PC-3 (cell line): ENCODE data around the gene CACNA1C. TPM values are rescaled to one million over a fixed set of nuclear protein-coding genes. Genes with fewer than 3 reads are reported as not detected.

Source experiments
- ATAC-seq: fragments of 200-7000 bp; cut with Tn5 transposase; 2 replicates; pipeline ENCODE4 v1.9.1; 2020; ENCODE audit warnings: mild to moderate bottlenecking, moderate library complexity
- BruUV-seq: library from RNA; stranded (reverse); fragments of 400-500 nt; replicated peaks from 2 replicates; lab custom pipeline; 2021; lab: Mats Ljungman, UMichigan
- CTCF ChIA-PET: fragments of 300-600 bp; sonication (Branson Sonifier 250); formaldehyde crosslinking; loops from one replicate; lab custom pipeline; 2022; ENCODE audit warnings: antibody characterized with exemption; lab: Charles Lee
- POLR2A ChIA-PET: fragments of 300-600 bp; sonication (Branson Sonifier 250); formaldehyde crosslinking; loops from one replicate; lab custom pipeline; 2022; ENCODE audit warnings: antibody characterized with exemption; ENCODE audit not compliant: unreplicated experiment; lab: Charles Lee
- DNase-seq: peaks from one replicate; pipeline ENCODE4 v3.0.0-alpha.2; 2015
- H2AFZ ChIP-seq: fragments of 300-600 bp; sonication (generic); 2 replicates; pipeline ENCODE4 v1.6.0; 2016; ENCODE audit warnings: antibody characterized with exemption, low read length
- H3F3A ChIP-seq: fragments of 300-600 bp; sonication (generic); one replicate; pipeline ENCODE4 v1.6.0; 2017; ENCODE audit warnings: antibody characterized with exemption, low read length, control low read depth, mild to moderate bottlenecking; ENCODE audit not compliant: unreplicated experiment
- H3K27ac ChIP-seq: fragments of 300-600 bp; sonication (generic); 2 replicates; pipeline ENCODE4 v1.5.1; 2016; ENCODE audit warnings: mild to moderate bottlenecking, low read length
- H3K27me3 ChIP-seq: fragments of 300-600 bp; sonication (generic); 2 replicates; pipeline ENCODE4 v1.6.1; 2016; ENCODE audit warnings: low read length, mixed read lengths
- H3K36me3 ChIP-seq: fragments of 300-600 bp; sonication (generic); 2 replicates; pipeline ENCODE4 v1.6.1; 2016; ENCODE audit warnings: low read depth, mixed run types, low read length, mixed read lengths
- H3K4me1 ChIP-seq: fragments of 300-600 bp; sonication (generic); 2 replicates; pipeline ENCODE4 v1.5.1; 2016; ENCODE audit warnings: low read length; ENCODE audit not compliant: insufficient read depth
- H3K4me2 ChIP-seq: fragments of 300-600 bp; sonication (generic); 2 replicates; pipeline ENCODE4 v1.6.0; 2016; ENCODE audit warnings: low read length
- H3K4me3 ChIP-seq: fragments of 300-600 bp; sonication (generic); 2 replicates; pipeline ENCODE4 v1.5.1; 2016; ENCODE audit warnings: mild to moderate bottlenecking, low read length, mixed read lengths
- H3K79me2 ChIP-seq: fragments of 300-600 bp; sonication (generic); 2 replicates; pipeline ENCODE4 v1.6.1; 2017; ENCODE audit warnings: low read length, mixed read lengths
- H3K9ac ChIP-seq: fragments of 300-600 bp; sonication (generic); 2 replicates; pipeline ENCODE4 v1.6.0; 2016; ENCODE audit warnings: mild to moderate bottlenecking, low read length
- H3K9me2 ChIP-seq: fragments of 300-600 bp; sonication (generic); replicated peaks from 2 replicates; pipeline ENCODE4 v1.6.1; 2016; ENCODE audit warnings: mixed run types, low read length, mixed read lengths
- H3K9me3 ChIP-seq: fragments of 300-600 bp; sonication (generic); 2 replicates; pipeline ENCODE4 v1.6.1; 2016; ENCODE audit warnings: low read length, mixed read lengths
- H4K20me1 ChIP-seq: fragments of 300-600 bp; sonication (generic); 2 replicates; pipeline ENCODE4 v1.6.1; 2016; ENCODE audit warnings: low read length, mixed read lengths
- CTCF ChIP-seq: fragments of 300-600 bp; sonication (generic); conservative IDR thresholded peaks from 2 replicates; pipeline ENCODE4 v1.5.1; 2017; ENCODE audit warnings: antibody characterized with exemption, low read depth, mild to moderate bottlenecking, low read length
- EZH2 ChIP-seq: fragments of 300-600 bp; sonication (generic); IDR thresholded peaks from one replicate; pipeline ENCODE4 v1.6.1; 2017; ENCODE audit warnings: antibody characterized with exemption, mild to moderate bottlenecking, low read length; ENCODE audit not compliant: unreplicated experiment
- EZH2phosphoT487 ChIP-seq: fragments of 300-600 bp; sonication (generic); IDR thresholded peaks from 2 replicates; pipeline ENCODE4 v1.6.1; 2018; ENCODE audit warnings: mild to moderate bottlenecking, antibody characterized with exemption, low read length, borderline replicate concordance
- intact Hi-C: fragments of 100-400 bp; cut with micrococcal nuclease; formaldehyde crosslinking; loops from 2 replicates; pipeline ENCODE4 v1.9.0; 2023
- total RNA-seq: library from RNA; depleted of rRNA; stranded (reverse); fragments of >200 nt; gene quantifications from 2 replicates; pipeline ENCODE4 v1.2.3, GENCODE V29; 2014

Gene CACNA1C
- total RNA-seq, 1 experiment from 2014 or later: not detected

DNA sequence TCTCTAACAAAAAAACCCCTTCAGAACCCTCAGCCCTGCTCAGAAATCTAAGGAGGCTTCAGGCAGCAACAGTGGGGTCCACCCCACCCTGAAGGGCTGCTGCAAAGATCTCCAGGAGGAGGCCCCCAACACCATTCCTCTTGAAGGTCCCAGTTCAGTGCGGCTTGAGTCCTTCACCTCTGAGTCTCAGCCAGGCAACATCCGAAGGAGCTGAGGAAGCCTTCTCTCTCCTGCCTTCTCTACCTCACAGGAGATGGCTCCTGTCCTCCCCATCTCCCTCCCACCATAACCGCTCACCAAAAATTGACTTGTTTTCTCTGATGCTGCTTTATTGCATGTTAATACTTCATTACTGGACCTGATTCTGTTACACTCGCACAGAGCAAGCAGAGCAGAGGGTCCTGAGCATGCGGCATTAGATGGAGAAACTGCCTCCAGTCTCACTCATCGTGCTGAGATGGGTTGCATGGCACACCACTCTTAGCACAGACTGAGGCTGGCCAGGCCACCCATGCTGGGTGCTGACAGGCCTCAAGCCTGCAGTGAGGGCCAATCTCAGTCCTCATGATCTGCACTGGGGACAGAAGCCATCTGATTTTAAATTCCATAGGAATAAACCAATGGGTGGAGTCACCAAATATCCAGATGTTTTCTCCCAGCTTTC, 224.8 kb downstream of the CACNA1C start:
- Histone ChIP-seq H2AFZ (no peak overlapping the region), H3K4me2 (no peak overlapping the region), H3F3A (no peaks in the 10 kb centered on the region), H3K27me3 (peaks cover 63% of the 10 kb centered on the region), H3K9ac (no peak overlapping the region), H3K79me2 (no peaks in the 10 kb centered on the region), H3K4me3 (no peak overlapping the region), H3K9me2 (no peaks in the 10 kb centered on the region), H3K4me1 (no peaks in the 10 kb centered on the region), H3K27ac (no peak overlapping the region), H3K36me3 (no peaks in the 10 kb centered on the region), H3K9me3 (no peaks in the 10 kb centered on the region), H4K20me1 (no peaks in the 10 kb centered on the region)
- no TSS peak for BruUV-seq
- intact Hi-C loops: no loop called here
- POLR2A ChIA-PET: no interaction called here
- CTCF ChIA-PET: no interaction called here
- no peak for TF ChIP-seq EZH2
- TF ChIP-seq CTCF: no peak
- TF ChIP-seq EZH2phosphoT487: no peak
- ATAC-seq: no peak
- DNase-seq: no peak

- no peak for ATAC-seq
- TF ChIP-seq CTCF (no peak), EZH2phosphoT487 (no peak), EZH2 (no peak)
- POLR2A ChIA-PET: no interaction called here
- no peaks in the 10 kb centered on the region for H3K9me3 ChIP-seq
- H3K36me3 ChIP-seq: no peaks in the 10 kb centered on the region
- H3K4me1 ChIP-seq: no peaks in the 10 kb centered on the region
- no peaks in the 10 kb centered on the region for H4K20me1 ChIP-seq
- H3K9me2 ChIP-seq: no peaks in the 10 kb centered on the region
- no peaks in the 10 kb centered on the region for H3F3A ChIP-seq
- CTCF ChIA-PET: no interaction called here
- H2AFZ ChIP-seq: no peak overlapping the region
- no peak overlapping the region for H3K4me3 ChIP-seq
- DNase-seq: no peak
- H3K9ac ChIP-seq: no peak overlapping the region
- H3K79me2 ChIP-seq: no peaks in the 10 kb centered on the region
- no peak overlapping the region for H3K4me2 ChIP-seq
- intact Hi-C loops: no loop called here
- peaks cover 71% of the 10 kb centered on the region for H3K27me3 ChIP-seq
- no TSS peak for BruUV-seq
- H3K27ac ChIP-seq: no peak overlapping the region
These were observed 228.7 kb downstream of the CACNA1C start for GRCh38 chr12:2281446-2281845.

DNA sequence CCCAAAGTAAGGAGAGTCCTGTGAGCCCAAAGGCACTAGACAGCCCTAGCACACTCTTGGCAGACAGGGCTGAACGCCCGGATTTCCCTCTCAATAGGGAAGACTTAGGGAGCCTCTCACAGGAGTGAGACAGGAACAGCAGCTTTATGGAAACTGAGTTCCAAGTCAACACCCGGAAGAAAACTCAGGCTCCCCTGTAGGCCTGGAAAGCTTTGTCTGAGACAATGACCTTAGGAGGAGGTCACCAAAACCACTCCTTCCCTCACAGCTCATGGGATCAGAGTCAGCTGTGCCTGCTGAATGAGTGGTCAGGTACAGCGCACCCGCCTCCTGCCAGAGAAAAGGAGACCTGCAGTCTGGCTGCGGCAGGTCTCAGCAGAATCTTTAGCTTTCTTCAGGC, 229.5 kb downstream of the CACNA1C start:
- no peak for ATAC-seq
- CTCF ChIA-PET: no interaction called here
- H4K20me1 ChIP-seq: no peaks in the 10 kb centered on the region
- H3F3A ChIP-seq: no peaks in the 10 kb centered on the region
- POLR2A ChIA-PET: no interaction called here
- no peaks in the 10 kb centered on the region for H3K9me2 ChIP-seq
- no peak overlapping the region for H3K9ac ChIP-seq
- H3K4me2 ChIP-seq: no peak overlapping the region
- no TSS peak for BruUV-seq
- intact Hi-C loops: no loop called here
- no peaks in the 10 kb centered on the region for H3K36me3 ChIP-seq
- H3K27me3 ChIP-seq: peaks cover 77% of the 10 kb centered on the region
- TF ChIP-seq EZH2phosphoT487 (no peak), CTCF (no peak), EZH2 (no peak)
- no peaks in the 10 kb centered on the region for H3K9me3 ChIP-seq
- H3K27ac ChIP-seq: no peak overlapping the region
- no peaks in the 10 kb centered on the region for H3K4me1 ChIP-seq
- H2AFZ ChIP-seq: no peak overlapping the region
- no peak for DNase-seq
- no peaks in the 10 kb centered on the region for H3K79me2 ChIP-seq
- no peak overlapping the region for H3K4me3 ChIP-seq
